Uterus (tissue), 2 donors: ENCODE data around the gene PURB.

Experiments used
- CTCF ChIP-seq, 4 experiments: fragments of 200-600 bp in 2 of 4; fragments of 450-650 bp in 2 of 4; sonication (generic) in 2 of 4; IDR thresholded peaks; one replicate each; pipeline ENCODE4 v1.5.1; 2016 to 2019; ENCODE audit warnings: antibody characterized with exemption in 4 of 4, mild to moderate bottlenecking in 2 of 4, moderate library complexity in 1 of 4
- POLR2A ChIP-seq, 2 donors: fragments of 450-650 bp; IDR thresholded peaks; one replicate each; pipeline ENCODE4 v1.6.1; 2016; ENCODE audit warnings: antibody characterized with exemption in 2 of 2, mild to moderate bottlenecking in 1 of 2, moderate library complexity in 1 of 2

GRCh38 chr7:44849259-44849884, 36.0 kb downstream of the PURB start:
- TF ChIP-seq CTCF (IDR thresholded peaks at IDR 0.05) = no peak
- no peak for TF ChIP-seq POLR2A (IDR thresholded peaks at IDR 0.05)
